ENCODE results near the gene SPEF1.
"Not testable (repeated sequence)": the region's sequence is repeated elsewhere in the genome, so short reads cannot be mapped to it uniquely, and the experiment has no call there.

Gene SPEF1

GRCh38 chr20:3808544-3808943 lies 27.3 kb upstream of the SPEF1 start:
- no peak for DNase-seq

- DNase-seq = no peak
Observed at GRCh38 chr20:3804781-3805180, 23.5 kb upstream of the SPEF1 start.

GRCh38 chr20:3804254-3804751 lies 23.1 kb upstream of the SPEF1 start:
- no peak for DNase-seq

GRCh38 chr20:3803854-3804253 lies 22.6 kb upstream of the SPEF1 start:
- DNase-seq = no peak

- DNase-seq = no peak
Observed at GRCh38 chr20:3803289-3803688, 22.0 kb upstream of the SPEF1 start.

- no peak for DNase-seq
Observed at GRCh38 chr20:3802524-3803239, 21.4 kb upstream of the SPEF1 start.

- DNase-seq = no peak
Observed at GRCh38 chr20:3801846-3802245, 20.6 kb upstream of the SPEF1 start.

GRCh38 chr20:3801299-3801698 lies 20.1 kb upstream of the SPEF1 start:
- DNase-seq = no peak

GRCh38 chr20:3800878-3801260 lies 19.6 kb upstream of the SPEF1 start:
- DNase-seq = no peak

GRCh38 chr20:3800256-3800877 lies 19.1 kb upstream of the SPEF1 start:
- DNase-seq = no peak

- no peak for DNase-seq
Observed at GRCh38 chr20:3798908-3799248, 17.6 kb upstream of the SPEF1 start.

- DNase-seq = no peak
Observed at GRCh38 chr20:3798373-3798768, 17.1 kb upstream of the SPEF1 start.

GRCh38 chr20:3797592-3798372 lies 16.5 kb upstream of the SPEF1 start:
- peak; percentile 37 for DNase-seq

GRCh38 chr20:3797226-3797545 lies 15.9 kb upstream of the SPEF1 start:
- DNase-seq = no peak

GRCh38 chr20:3796477-3797225 lies 15.4 kb upstream of the SPEF1 start:
- DNase-seq = no peak

- DNase-seq = peak; percentile 93
Observed at GRCh38 chr20:3795511-3796468, 14.5 kb upstream of the SPEF1 start, which contains the start of gene CDC25B. Gene CDC25B, plus strand, starts transcription at chr20:3796310. Its CDS starts 222 bp downstream, at chr20:3796532.

GRCh38 chr20:3794701-3795420 lies 13.6 kb upstream of the SPEF1 start:
- DNase-seq = no peak

- not testable (repeated sequence) for DNase-seq
Observed at GRCh38 chr20:3794168-3794567, 12.9 kb upstream of the SPEF1 start.

GRCh38 chr20:3789201-3789600 lies 8.0 kb upstream of the SPEF1 start:
- DNase-seq = not testable (repeated sequence)

GRCh38 chr20:3788685-3789155 lies 7.5 kb upstream of the SPEF1 start:
- no peak for DNase-seq
